NCI-H524 treated with DMSO at 0.1 percent for 48 hours (cell line): ENCODE results near the gene SH3RF2.
"Not testable (repeated sequence)": the region's sequence is repeated elsewhere in the genome, so short reads cannot be mapped to it uniquely, and the experiment has no call there.

ENCODE experiments used
- DNase-seq: peaks from one replicate; lab custom pipeline; 2025; lab: John Stamatoyannopoulos, UW

The SH3RF2 gene

DNA sequence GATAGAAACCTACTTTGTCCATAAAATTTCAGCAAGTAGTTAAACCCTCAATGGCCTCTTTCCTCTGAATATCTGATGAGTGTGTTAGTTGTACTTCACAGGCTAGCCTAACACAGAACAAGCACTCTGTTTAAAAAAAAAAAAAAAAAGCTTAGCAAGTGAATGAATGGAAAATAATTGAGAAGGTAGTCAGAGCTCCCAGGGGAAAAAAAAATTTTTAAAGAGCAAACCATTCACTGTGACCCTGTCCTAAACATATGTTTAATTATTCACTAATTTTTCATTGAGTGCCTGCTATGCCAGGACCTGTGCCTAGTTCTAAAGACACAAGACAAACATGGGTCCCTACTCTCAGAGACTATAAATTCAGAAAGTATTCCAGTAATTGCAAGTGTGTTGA is 69.3 kb downstream of the SH3RF2 start:
- no peak for DNase-seq

- no peak for DNase-seq
Observed at GRCh38 chr5:146006470-146007190, 70.3 kb downstream of the SH3RF2 start.

DNA sequence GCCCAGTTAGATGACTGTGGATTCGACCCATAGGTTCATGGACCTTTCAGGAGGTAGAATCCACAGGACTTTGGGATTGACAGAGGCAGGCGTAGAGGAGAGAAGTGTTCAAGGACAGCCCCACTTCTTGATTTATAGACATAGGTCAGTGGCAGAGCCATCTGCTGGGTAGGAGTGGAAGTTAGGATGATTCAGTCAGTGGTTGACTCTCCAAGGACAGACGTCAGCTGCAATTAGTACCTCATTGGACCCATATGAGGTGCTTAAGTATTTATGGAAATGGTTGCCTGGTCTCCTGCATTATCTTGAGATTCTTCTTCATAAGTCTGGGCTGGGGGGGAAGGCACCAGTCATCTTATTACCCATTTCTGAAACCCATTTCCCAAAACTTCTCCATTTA is 70.9 kb downstream of the SH3RF2 start:
- no peak for DNase-seq

GRCh38 chr5:146007989-146008388 is 71.6 kb downstream of the SH3RF2 start:
- DNase-seq = no peak

- DNase-seq = no peak
Observed at GRCh38 chr5:146009020-146009419, 72.6 kb downstream of the SH3RF2 start.

DNA sequence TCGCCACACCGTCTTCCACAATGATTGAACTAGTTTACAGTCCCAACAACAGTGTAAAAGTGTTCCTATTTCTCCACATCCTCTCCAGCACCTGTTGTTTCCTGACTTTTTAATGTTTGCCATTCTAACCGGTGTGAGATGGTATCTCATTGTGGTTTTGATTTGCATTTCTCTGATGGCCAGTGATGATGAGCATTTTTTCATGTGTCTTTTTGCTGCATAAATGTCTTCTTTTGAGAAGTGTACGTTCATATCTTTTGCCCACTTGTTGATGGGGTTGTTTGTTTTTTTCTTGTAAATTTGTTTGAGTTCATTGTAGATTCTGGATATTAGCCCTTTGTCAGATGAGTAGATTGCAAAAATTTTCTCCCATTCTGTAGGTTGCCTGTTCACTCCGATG is 74.1 kb downstream of the SH3RF2 start:
- not testable (repeated sequence) for DNase-seq

GRCh38 chr5:146013761-146014160 is 77.4 kb downstream of the SH3RF2 start:
- DNase-seq = no peak

DNA sequence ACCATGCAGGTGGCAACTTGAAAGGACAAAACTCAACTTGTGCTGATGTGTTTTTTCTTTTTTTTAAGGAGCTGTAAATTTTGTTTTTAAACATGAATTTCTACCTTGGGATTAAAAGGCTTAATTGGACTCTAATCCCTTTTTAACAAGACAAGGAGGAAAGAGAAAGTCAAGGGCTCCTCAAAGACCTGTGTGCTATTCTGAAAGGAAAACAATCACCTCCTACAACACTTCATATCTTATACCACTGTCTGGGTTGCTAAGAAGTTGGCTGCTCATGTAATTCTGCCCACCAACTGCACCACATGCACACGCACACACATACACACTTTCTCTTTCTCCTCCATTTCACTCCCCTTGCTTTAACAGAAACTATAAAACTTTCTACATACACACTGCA is 78.6 kb downstream of the SH3RF2 start:
- DNase-seq = peak; percentile 79

- DNase-seq = no peak
Observed at GRCh38 chr5:146016764-146017484, 80.5 kb downstream of the SH3RF2 start.

- no peak for DNase-seq
Observed at GRCh38 chr5:146018514-146019375, 82.4 kb downstream of the SH3RF2 start.

GRCh38 chr5:146020100-146020499 is 83.7 kb downstream of the SH3RF2 start:
- DNase-seq = no peak

DNA sequence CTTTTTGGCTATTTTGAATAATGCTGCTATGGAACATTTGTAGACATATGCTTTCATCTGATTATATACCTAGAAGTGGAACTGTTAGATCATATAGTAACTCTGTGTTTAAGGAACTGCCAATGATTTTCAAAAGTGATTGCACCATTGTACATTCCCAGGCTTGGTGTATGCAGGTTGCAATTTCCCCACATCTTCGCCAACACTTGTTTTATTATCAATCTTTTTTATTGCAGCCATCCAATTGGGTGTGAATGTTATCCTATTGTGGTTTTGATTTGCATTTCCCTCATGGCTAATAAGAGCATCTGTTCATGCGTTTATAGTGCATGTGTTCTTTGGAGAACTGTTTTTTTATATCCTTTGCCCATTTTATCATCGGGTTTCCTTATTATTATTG is 87.7 kb downstream of the SH3RF2 start:
- no peak for DNase-seq

DNA sequence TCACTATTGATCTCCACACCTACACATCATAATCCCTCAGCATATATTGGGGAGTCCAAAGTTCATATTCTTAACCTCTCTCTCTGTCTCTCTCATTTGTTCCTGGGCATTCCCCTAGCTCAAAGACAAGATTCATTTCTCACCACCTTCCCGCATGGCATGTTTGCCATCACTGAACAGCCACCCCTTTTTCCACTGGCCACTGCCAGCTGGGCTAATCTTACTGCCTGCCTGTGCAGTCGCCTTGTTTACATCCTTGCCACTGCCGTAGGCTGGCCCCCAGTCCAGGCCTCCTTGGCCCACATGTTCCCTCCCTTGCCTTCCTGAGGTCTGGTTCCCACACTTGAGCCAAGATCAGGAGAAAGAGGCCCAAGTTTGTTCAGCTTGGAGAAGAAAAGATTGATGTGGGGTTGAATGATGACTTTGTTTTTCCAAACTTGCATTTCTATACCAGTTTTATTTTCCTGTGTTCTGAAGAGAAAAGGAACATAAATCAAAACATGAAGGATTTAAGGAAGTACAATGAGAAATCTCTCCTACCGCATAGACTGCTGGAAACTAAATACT is 88.8 kb downstream of the SH3RF2 start:
- DNase-seq = no peak

DNA sequence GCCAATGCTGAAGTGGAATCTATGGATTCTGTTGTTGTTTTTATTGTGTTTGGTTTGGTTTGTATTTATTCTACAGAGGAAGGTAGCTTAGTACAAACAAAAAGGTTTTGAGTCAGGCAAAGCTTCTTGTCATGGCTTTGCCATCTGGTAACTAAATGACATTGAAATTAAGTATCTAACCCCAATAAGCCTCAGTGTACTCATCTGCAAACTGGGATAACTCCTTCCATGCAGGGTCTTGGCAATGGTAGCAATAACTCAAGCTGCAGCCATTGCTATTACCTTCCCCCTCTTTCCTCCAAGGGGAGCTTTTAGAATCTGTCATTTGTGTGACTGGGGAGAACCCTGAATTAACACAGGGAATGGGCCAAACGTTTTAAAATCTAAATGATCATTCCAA is 89.3 kb downstream of the SH3RF2 start:
- DNase-seq = no peak

GRCh38 chr5:146026307-146027010 is 90.1 kb downstream of the SH3RF2 start:
- DNase-seq = no peak

- DNase-seq = no peak
Observed at GRCh38 chr5:146027751-146028150, 91.4 kb downstream of the SH3RF2 start.

DNA sequence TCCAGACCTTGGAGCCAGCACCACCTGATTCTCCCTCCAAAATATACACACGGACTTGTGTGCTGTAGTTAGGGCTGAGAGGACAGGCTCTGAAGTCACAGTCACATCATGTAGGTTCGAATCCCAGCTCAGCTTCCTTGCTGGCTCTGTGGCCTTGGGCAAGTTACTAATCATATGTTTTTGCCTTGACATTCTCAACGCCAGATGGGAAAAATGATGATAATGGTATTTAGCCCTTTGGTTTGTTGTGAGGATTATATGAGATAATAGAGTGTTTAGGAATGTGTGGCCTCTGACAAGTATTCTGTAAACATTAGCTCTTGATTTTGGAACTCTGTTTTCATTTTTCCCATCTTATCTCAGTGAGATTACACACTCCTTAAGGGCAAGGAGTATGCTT is 96.5 kb downstream of the SH3RF2 start:
- no peak for DNase-seq

DNA sequence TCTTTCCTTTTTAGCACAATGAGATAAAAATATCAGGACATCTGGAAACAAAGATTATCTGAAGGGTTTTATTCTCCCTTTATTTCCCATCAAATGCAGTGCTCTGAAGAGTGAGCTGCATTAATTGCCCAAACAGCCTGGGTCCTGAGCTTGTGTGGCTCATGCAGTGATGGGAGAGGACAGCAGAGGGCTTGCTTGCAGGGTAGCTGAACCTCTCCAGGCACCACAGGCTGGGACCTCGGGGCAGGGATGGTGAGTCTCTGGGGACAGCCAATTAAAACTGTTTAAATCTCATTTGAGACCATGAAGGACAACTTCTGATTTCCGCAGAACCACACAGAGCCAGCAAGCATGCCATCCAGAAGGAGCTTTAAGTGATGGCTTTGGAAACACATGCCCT is 97.7 kb downstream of the SH3RF2 start:
- DNase-seq = no peak

DNA sequence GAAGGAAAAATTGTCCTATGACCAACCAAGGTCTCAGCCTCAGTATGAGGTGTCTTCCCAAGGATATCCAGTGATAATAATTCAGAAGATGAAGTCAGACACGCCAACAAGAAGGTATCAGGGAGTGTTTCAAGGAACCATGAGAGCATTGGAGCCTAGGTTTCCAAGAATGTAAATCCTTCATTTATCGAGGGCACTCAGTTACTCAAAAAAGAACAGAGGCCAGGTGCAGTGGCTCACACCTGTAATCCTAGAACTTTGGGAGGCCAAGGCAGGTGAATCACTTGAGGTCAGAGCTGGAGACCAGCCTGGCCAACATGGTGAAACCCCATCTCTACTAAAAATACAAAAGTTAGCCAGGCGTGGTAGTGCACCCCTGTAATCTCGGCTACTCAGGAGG is 98.2 kb downstream of the SH3RF2 start:
- DNase-seq = no peak

DNA sequence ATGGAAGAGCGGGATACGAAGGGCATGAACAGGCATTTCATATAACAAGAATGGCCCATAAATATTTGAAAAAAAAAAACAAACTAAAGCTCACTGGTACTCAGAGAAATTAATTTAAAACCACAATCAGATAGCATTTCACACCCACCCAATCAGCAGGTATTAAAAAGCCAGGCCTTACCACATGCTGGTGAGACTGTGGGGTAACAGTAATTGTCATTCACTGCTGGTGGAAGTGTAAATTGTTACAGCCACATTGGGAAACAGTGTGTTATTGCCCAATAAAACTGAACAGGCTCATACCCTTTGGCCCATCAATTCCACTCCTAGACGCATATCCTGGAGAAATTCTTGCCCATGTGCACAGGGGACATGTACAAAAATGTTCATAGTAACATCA is 103.0 kb downstream of the SH3RF2 start:
- DNase-seq = no peak

DNA sequence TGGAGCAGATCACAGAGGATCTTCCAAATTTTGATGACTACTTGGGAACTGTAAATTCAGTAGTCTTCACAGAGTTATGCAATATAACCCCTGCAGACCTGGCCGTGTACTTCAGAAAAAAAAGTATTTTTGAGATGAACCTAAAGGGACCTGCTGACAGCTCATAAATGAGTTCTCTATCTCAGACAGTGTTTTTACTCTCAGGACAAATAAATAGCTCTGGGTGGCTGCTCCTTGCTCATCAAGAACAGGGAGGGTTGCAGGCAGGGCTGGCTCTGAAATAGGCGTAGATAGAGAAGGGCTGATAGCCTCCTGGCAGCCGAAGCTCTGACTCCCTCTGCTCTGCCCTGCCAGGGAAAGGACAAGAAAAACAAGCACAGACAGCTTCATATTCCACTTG is 104.1 kb downstream of the SH3RF2 start:
- DNase-seq = no peak
